ENCODE measurements around the gene PLCG2.

PLCG2 gene

GRCh38 chr16:81779536-81780320, 637 bp downstream of the PLCG2 start:
- TF ChIP-seq MYC (IDR thresholded peaks at IDR 0.05; ENCODE audit: low read depth, low read length) (peak; percentile 7; the same call in 1 of the 2 replicates), CTCF (IDR thresholded peaks at IDR 0.05; ENCODE audit: low read depth, low read length) (no peak)
- peak; percentile 69 for DNase-seq (ENCODE audit: low read depth)
- peak overlapping the region; percentile 74 for H3K4me3 ChIP-seq (ENCODE audit: low read depth, low read length)

- TF ChIP-seq MYC (IDR thresholded peaks at IDR 0.05; ENCODE audit: low read depth, low read length), result no peak
- no peak for TF ChIP-seq POLR2A (IDR thresholded peaks at IDR 0.05; ENCODE audit: extremely low read depth, insufficient read length)
- no peak for TF ChIP-seq CTCF (IDR thresholded peaks at IDR 0.05; ENCODE audit: low read depth, low read length)
- TF ChIP-seq MAX (IDR thresholded peaks at IDR 0.05; ENCODE audit: low read depth, low read length), result no peak
- DNase-seq (ENCODE audit: low read depth), result no peak
- peak overlapping the region; percentile 74 for H3K4me3 ChIP-seq (ENCODE audit: low read depth, low read length)
These were observed 1.3 kb downstream of the PLCG2 start for GRCh38 chr16:81780350-81780749.

- DNase-seq (ENCODE audit: low read depth), result no peak
- TF ChIP-seq MYC (IDR thresholded peaks at IDR 0.05; ENCODE audit: low read depth, low read length), result no peak
- TF ChIP-seq MAX (IDR thresholded peaks at IDR 0.05; ENCODE audit: low read depth, low read length), result no peak
- TF ChIP-seq CTCF (IDR thresholded peaks at IDR 0.05; ENCODE audit: low read depth, low read length), result no peak
- no peak for TF ChIP-seq POLR2A (IDR thresholded peaks at IDR 0.05; ENCODE audit: extremely low read depth, insufficient read length)
- no peak overlapping the region for H3K4me3 ChIP-seq (ENCODE audit: low read depth, low read length)
These were observed 3.1 kb downstream of the PLCG2 start for GRCh38 chr16:81782236-81782635.

GRCh38 chr16:81784072-81784795, 5.1 kb downstream of the PLCG2 start:
- DNase-seq (ENCODE audit: low read depth), result no peak
- TF ChIP-seq CTCF (IDR thresholded peaks at IDR 0.05; ENCODE audit: low read depth, low read length) (no peak), MYC (IDR thresholded peaks at IDR 0.05; ENCODE audit: low read depth, low read length) (no peak), MAX (IDR thresholded peaks at IDR 0.05; ENCODE audit: low read depth, low read length) (no peak)
- no peak overlapping the region for H3K4me3 ChIP-seq (ENCODE audit: low read depth, low read length)

- H3K4me3 ChIP-seq (ENCODE audit: low read depth, low read length), result no peak overlapping the region
- no peak for DNase-seq (ENCODE audit: low read depth)
- TF ChIP-seq MYC (IDR thresholded peaks at IDR 0.05; ENCODE audit: low read depth, low read length) (no peak), CTCF (IDR thresholded peaks at IDR 0.05; ENCODE audit: low read depth, low read length) (no peak), POLR2A (IDR thresholded peaks at IDR 0.05; ENCODE audit: extremely low read depth, insufficient read length) (no peak), MAX (IDR thresholded peaks at IDR 0.05; ENCODE audit: low read depth, low read length) (no peak)
These were observed 6.2 kb downstream of the PLCG2 start for GRCh38 chr16:81785138-81785924.

Measured in NB4 (cell line).